Gastroesophageal sphincter (tissue), 3 donors: ENCODE measurements around the gene SPZ1.

Source experiments
- EP300 ChIP-seq: sonication (generic); formaldehyde crosslinking; IDR thresholded peaks from one replicate; pipeline ENCODE4 v1.6.1; 2017; ENCODE audit warnings: antibody characterized with exemption, mild to moderate bottlenecking
- POLR2A ChIP-seq, 2 donors: fragments of 450-650 bp; IDR thresholded peaks; one replicate each; pipeline ENCODE4 v1.6.1; 2017; ENCODE audit warnings: antibody characterized with exemption in 2 of 2, mild to moderate bottlenecking in 2 of 2, moderate library complexity in 1 of 2
- POLR2AphosphoS5 ChIP-seq: sonication (generic); formaldehyde crosslinking; IDR thresholded peaks from one replicate; pipeline ENCODE4 v1.6.1; 2017; ENCODE audit warnings: antibody characterized with exemption
- TF ChIP-seq, protein P1 (sequence below), 4 experiments: fragments of 200-600 bp in 2 of 4; fragments of 450-650 bp in 2 of 4; sonication (generic) in 1 of 4; IDR thresholded peaks; one replicate each; pipeline ENCODE4 v1.5.1; 2017 to 2019; ENCODE audit warnings: antibody characterized with exemption in 4 of 4, mild to moderate bottlenecking in 2 of 4, moderate library complexity in 2 of 4

DNA sequence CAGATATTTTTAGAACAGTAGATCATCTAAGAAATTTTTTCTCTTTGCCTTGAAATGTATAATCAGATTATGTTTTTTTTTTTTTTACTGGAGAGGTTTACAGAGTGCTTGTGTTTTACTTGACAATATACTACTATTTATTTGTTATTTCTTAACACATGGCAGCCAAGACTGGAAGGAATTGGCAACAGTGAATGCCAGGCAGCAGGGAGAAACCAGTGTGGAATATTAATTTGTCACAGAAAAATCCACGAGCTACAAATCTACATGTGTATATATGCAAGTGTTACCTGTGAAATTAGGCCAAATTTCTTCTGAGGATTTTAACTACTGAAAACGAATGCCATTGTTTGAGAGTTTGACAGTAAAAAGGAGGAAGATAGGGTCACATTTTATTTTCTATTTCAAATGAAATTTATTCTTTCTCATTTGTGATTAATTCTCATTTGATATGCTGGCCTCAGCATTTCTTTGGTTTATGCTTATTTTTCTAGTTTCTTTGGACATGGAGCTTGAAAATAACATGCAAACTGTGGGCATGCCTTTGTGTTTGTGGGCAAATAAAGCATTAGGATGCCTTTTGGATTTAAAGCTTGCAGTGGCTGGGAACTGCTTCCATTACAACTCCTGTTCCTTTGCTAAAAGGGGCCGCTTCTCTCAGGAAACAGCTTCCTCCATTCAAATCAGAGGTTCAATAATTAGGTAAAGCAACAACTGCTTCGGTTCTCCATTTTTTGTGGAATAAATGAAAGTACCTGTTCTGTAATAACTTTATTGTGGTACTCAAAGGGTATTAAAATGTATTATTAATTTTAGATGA lies 49.1 kb downstream of the SPZ1 start:
- no peak for TF ChIP-seq EP300
- TF ChIP-seq, protein P1, sequence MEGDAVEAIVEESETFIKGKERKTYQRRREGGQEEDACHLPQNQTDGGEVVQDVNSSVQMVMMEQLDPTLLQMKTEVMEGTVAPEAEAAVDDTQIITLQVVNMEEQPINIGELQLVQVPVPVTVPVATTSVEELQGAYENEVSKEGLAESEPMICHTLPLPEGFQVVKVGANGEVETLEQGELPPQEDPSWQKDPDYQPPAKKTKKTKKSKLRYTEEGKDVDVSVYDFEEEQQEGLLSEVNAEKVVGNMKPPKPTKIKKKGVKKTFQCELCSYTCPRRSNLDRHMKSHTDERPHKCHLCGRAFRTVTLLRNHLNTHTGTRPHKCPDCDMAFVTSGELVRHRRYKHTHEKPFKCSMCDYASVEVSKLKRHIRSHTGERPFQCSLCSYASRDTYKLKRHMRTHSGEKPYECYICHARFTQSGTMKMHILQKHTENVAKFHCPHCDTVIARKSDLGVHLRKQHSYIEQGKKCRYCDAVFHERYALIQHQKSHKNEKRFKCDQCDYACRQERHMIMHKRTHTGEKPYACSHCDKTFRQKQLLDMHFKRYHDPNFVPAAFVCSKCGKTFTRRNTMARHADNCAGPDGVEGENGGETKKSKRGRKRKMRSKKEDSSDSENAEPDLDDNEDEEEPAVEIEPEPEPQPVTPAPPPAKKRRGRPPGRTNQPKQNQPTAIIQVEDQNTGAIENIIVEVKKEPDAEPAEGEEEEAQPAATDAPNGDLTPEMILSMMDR (IDR thresholded peaks at IDR 0.05), result no peak
- no peak for TF ChIP-seq POLR2A (IDR thresholded peaks at IDR 0.05)
- TF ChIP-seq POLR2AphosphoS5, result no peak
